ENCODE results near the gene CPNE5.
A peak's percentile ranks its signal among the peaks of the same experiment; 100 is the strongest.

GRCh38 chr6:36852481-36853147, 13.4 kb upstream of the CPNE5 start:
- TF ChIP-seq NR3C1 (CRISPR knock-in tag; IDR thresholded peaks at IDR 0.05) (no peak), ETV6 (IDR thresholded peaks at IDR 0.05; ENCODE audit: borderline replicate concordance in 1 of 2, low read depth in 2 of 2, low read length in 1 of 2) (no peak), ETV6 (CRISPR knock-in tag; IDR thresholded peaks at IDR 0.05; ENCODE audit: borderline replicate concordance) (no peak), TSHZ1 (CRISPR knock-in tag; IDR thresholded peaks at IDR 0.05) (no peak), POLR2A (conservative IDR thresholded peaks at IDR 0.05) (0 out of 2 replicates have a peak, but pooled peaks have one; percentile 39), SAFB2 (IDR thresholded peaks at IDR 0.05; ENCODE audit: borderline replicate concordance, low read depth, low read length, severe bottlenecking) (no peak), PHF20 (IDR thresholded peaks at IDR 0.05; ENCODE audit: partially characterized antibody) (no peak), CTCF (IDR thresholded peaks at IDR 0.05 in 2 of 3, conservative IDR thresholded peaks at IDR 0.05 in 1 of 3; ENCODE audit: insufficient read depth in 2 of 3, low read depth in 1 of 3, low read length in 3 of 3) (peak in 2 of 3 experiments; percentile 29 to 41; a peak in 2 of 6 replicates), RFX1 (IDR thresholded peaks at IDR 0.05) (no peak), E4F1 (CRISPR knock-in tag; IDR thresholded peaks at IDR 0.05; ENCODE audit: borderline replicate concordance) (no peak), SIRT6 (IDR thresholded peaks at IDR 0.05; ENCODE audit: low read depth, low read length) (no peak), TAF7 (tag; IDR thresholded peaks at IDR 0.05) (no peak)
